A673 (cell line): ENCODE data around the gene VSTM1.

Source experiments
- EZH2 ChIP-seq: fragments of 200-600 bp; sonication (generic); IDR thresholded peaks from 2 replicates; pipeline ENCODE4 v1.6.1; 2017; ENCODE audit warnings: borderline replicate concordance, low read depth, mild to moderate bottlenecking, mixed read lengths, antibody characterized with exemption, low read length; ENCODE audit not compliant: poor library complexity, severe bottlenecking
- TF ChIP-seq, protein P1 (sequence below): fragments of 300-800, 200-600 bp; sonication (generic); conservative IDR thresholded peaks from 2 replicates; pipeline ENCODE4 v1.5.1; 2017; ENCODE audit warnings: low read depth, mild to moderate bottlenecking, antibody characterized with exemption, low read length, moderate library complexity, mixed read lengths

- TF ChIP-seq, protein P1, sequence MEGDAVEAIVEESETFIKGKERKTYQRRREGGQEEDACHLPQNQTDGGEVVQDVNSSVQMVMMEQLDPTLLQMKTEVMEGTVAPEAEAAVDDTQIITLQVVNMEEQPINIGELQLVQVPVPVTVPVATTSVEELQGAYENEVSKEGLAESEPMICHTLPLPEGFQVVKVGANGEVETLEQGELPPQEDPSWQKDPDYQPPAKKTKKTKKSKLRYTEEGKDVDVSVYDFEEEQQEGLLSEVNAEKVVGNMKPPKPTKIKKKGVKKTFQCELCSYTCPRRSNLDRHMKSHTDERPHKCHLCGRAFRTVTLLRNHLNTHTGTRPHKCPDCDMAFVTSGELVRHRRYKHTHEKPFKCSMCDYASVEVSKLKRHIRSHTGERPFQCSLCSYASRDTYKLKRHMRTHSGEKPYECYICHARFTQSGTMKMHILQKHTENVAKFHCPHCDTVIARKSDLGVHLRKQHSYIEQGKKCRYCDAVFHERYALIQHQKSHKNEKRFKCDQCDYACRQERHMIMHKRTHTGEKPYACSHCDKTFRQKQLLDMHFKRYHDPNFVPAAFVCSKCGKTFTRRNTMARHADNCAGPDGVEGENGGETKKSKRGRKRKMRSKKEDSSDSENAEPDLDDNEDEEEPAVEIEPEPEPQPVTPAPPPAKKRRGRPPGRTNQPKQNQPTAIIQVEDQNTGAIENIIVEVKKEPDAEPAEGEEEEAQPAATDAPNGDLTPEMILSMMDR, result no peak
- TF ChIP-seq EZH2, result no peak
Measured at GRCh38 chr19:54099190-54099902, 35.6 kb upstream of the VSTM1 start.
